ENCODE data around the gene PEF1.

Gene PEF1

GRCh38 chr1:31671561-31672201 lies 27.0 kb upstream of the PEF1 start:
- DNase-seq (ENCODE audit: low read depth in 2 of 3, low spot score in 1 of 3) = no peak

- DNase-seq (ENCODE audit: low read depth in 2 of 3, low spot score in 1 of 3) = no peak
Observed at GRCh38 chr1:31671147-31671546, 26.5 kb upstream of the PEF1 start.

- no peak for DNase-seq (ENCODE audit: low read depth in 2 of 3, low spot score in 1 of 3)
Observed at GRCh38 chr1:31670593-31670964, 25.9 kb upstream of the PEF1 start.

- DNase-seq (ENCODE audit: low read depth in 2 of 3, low spot score in 1 of 3) = no peak
Observed at GRCh38 chr1:31669786-31670592, 25.3 kb upstream of the PEF1 start.

- no peak for DNase-seq (ENCODE audit: low read depth in 2 of 3, low spot score in 1 of 3)
Observed at GRCh38 chr1:31669433-31669785, 24.7 kb upstream of the PEF1 start.

- DNase-seq (ENCODE audit: low read depth in 2 of 3, low spot score in 1 of 3) = no peak
Observed at GRCh38 chr1:31668303-31668883, 23.7 kb upstream of the PEF1 start.

GRCh38 chr1:31667065-31667785 lies 22.5 kb upstream of the PEF1 start:
- no peak for DNase-seq (ENCODE audit: low read depth in 2 of 3, low spot score in 1 of 3)

- DNase-seq (ENCODE audit: low read depth in 2 of 3, low spot score in 1 of 3) = no peak
Observed at GRCh38 chr1:31666263-31666963, 21.7 kb upstream of the PEF1 start.

- no peak for DNase-seq (ENCODE audit: low read depth in 2 of 3, low spot score in 1 of 3)
Observed at GRCh38 chr1:31665234-31665878, 20.7 kb upstream of the PEF1 start.

GRCh38 chr1:31664528-31664927 lies 19.9 kb upstream of the PEF1 start:
- no peak for DNase-seq (ENCODE audit: low read depth in 2 of 3, low spot score in 1 of 3)

- peak; percentile 29 to 62 (median 35) for DNase-seq (ENCODE audit: low read depth in 2 of 3, low spot score in 1 of 3)
Observed at GRCh38 chr1:31663622-31664452, 19.2 kb upstream of the PEF1 start.

GRCh38 chr1:31662463-31662862 lies 17.8 kb upstream of the PEF1 start:
- no peak for DNase-seq (ENCODE audit: low read depth in 2 of 3, low spot score in 1 of 3)

- no peak for DNase-seq (ENCODE audit: low read depth in 2 of 3, low spot score in 1 of 3)
Observed at GRCh38 chr1:31661856-31662255, 17.2 kb upstream of the PEF1 start.

- DNase-seq (ENCODE audit: low read depth in 2 of 3, low spot score in 1 of 3) = no peak
Observed at GRCh38 chr1:31660871-31661455, 16.3 kb upstream of the PEF1 start.

GRCh38 chr1:31659889-31660288 lies 15.2 kb upstream of the PEF1 start:
- no peak for DNase-seq (ENCODE audit: low read depth in 2 of 3, low spot score in 1 of 3)

GRCh38 chr1:31658721-31659120 lies 14.0 kb upstream of the PEF1 start:
- no peak for DNase-seq (ENCODE audit: low read depth in 2 of 3, low spot score in 1 of 3)

- DNase-seq (ENCODE audit: low read depth in 2 of 3, low spot score in 1 of 3) = no peak
Observed at GRCh38 chr1:31657972-31658510, 13.4 kb upstream of the PEF1 start.

GRCh38 chr1:31657020-31657804 lies 12.5 kb upstream of the PEF1 start:
- DNase-seq (ENCODE audit: low read depth in 2 of 3, low spot score in 1 of 3) = no peak

Measured in stimulated activated CD4-positive, alpha-beta T cell treated with anti-CD3 and anti-CD28 coated beads, Interleukin-12 subunit alpha, Interleukin-12 subunit beta, amount 100 ng/mL, for 48 hours (primary cell).